GM18520 (cell line): Measurements from ENCODE around the gene RAB7A.
"Not testable (repeated sequence)": the region's sequence is repeated elsewhere in the genome, so short reads cannot be mapped to it uniquely, and the experiment has no call there.

Experiments used
- ATAC-seq: cut with Tn5 transposase; IDR thresholded peaks from one replicate; pipeline ENCODE4 v1.9.1; 2021; ENCODE audit not compliant: unreplicated experiment

The RAB7A gene

GRCh38 chr3:128710816-128711433 is 15.1 kb upstream of the RAB7A start:
- ATAC-seq = no peak

GRCh38 chr3:128712848-128713247 is 13.1 kb upstream of the RAB7A start:
- no peak for ATAC-seq

- ATAC-seq = no peak
Measured at GRCh38 chr3:128714887-128715491, 11.0 kb upstream of the RAB7A start.

GRCh38 chr3:128718892-128719291 is 7.1 kb upstream of the RAB7A start:
- ATAC-seq = not testable (repeated sequence)

- ATAC-seq = no peak
Measured at GRCh38 chr3:128720891-128721290, 5.1 kb upstream of the RAB7A start.

- no peak for ATAC-seq
Measured at GRCh38 chr3:128723477-128723876, 2.5 kb upstream of the RAB7A start.

GRCh38 chr3:128725547-128726022 is 398 bp upstream of the RAB7A start:
- ATAC-seq = peak; percentile 3

GRCh38 chr3:128727059-128727458 is 1.1 kb downstream of the RAB7A start:
- no peak for ATAC-seq

- no peak for ATAC-seq
Measured at GRCh38 chr3:128727485-128727884, 1.5 kb downstream of the RAB7A start.

GRCh38 chr3:128727996-128728395 is 2.0 kb downstream of the RAB7A start:
- ATAC-seq = no peak

- not testable (repeated sequence) for ATAC-seq
Measured at GRCh38 chr3:128728521-128728920, 2.5 kb downstream of the RAB7A start.

GRCh38 chr3:128730471-128730870 is 4.5 kb downstream of the RAB7A start:
- no peak for ATAC-seq

- peak; percentile 49 for ATAC-seq
Measured at GRCh38 chr3:128734523-128735189, 8.7 kb downstream of the RAB7A start.

- no peak for ATAC-seq
Measured at GRCh38 chr3:128735287-128735686, 9.3 kb downstream of the RAB7A start.

GRCh38 chr3:128735884-128736283 is 9.9 kb downstream of the RAB7A start:
- no peak for ATAC-seq

- no peak for ATAC-seq
Measured at GRCh38 chr3:128736601-128737000, 10.6 kb downstream of the RAB7A start.

- ATAC-seq = no peak
Measured at GRCh38 chr3:128740621-128741020, 14.6 kb downstream of the RAB7A start.

- ATAC-seq = no peak
Measured at GRCh38 chr3:128742821-128743594, 17.0 kb downstream of the RAB7A start.

GRCh38 chr3:128745742-128746141 is 19.8 kb downstream of the RAB7A start:
- no peak for ATAC-seq

GRCh38 chr3:128746881-128747280 is 20.9 kb downstream of the RAB7A start:
- no peak for ATAC-seq

- no peak for ATAC-seq
Measured at GRCh38 chr3:128748557-128748956, 22.6 kb downstream of the RAB7A start.
